ENCODE results near the gene EZH2. TPM values are rescaled to one million over a fixed set of nuclear protein-coding genes. Genes with fewer than 3 reads are reported as not detected.

The EZH2 gene
- polyA plus RNA-seq, 3 donors = 1.8 to 2.9 (median 2.0) TPM

GRCh38 chr7:148906707-148907498 lies 22.8 kb upstream of the EZH2 start:
- no peak overlapping the region for H3K27ac ChIP-seq (ENCODE audit: low read depth, low read length)
- WGBS, 3 donors = 79 to 84% (median 83%) methylated on average over 9 of the region's 9 CpGs

GRCh38 chr7:148905093-148905666 lies 21.1 kb upstream of the EZH2 start:
- WGBS, 3 donors = 44 to 56% (median 51%) methylated on average over 6 of the region's 6 CpGs
- H3K27ac ChIP-seq (ENCODE audit: low read depth, low read length) = no peak overlapping the region

GRCh38 chr7:148903504-148903903 lies 19.4 kb upstream of the EZH2 start:
- WGBS, 3 donors = 96 to 100% (median 100%) methylated on average over 1 of the region's 1 CpG
- H3K27ac ChIP-seq (ENCODE audit: low read depth, low read length) = no peak overlapping the region

- WGBS, 3 donors = 80 to 91% (median 89%) methylated on average over 3 of the region's 3 CpGs
- no peak overlapping the region for H3K27ac ChIP-seq (ENCODE audit: low read depth, low read length)
Observed at GRCh38 chr7:148901178-148901577, 17.1 kb upstream of the EZH2 start.

- WGBS, 3 donors = 24 to 54% (median 41%) methylated on average over 6 of the region's 6 CpGs
- H3K27ac ChIP-seq (ENCODE audit: low read depth, low read length) = no peak overlapping the region
Observed at GRCh38 chr7:148898845-148899484, 14.9 kb upstream of the EZH2 start.

GRCh38 chr7:148894591-148894990 lies 10.5 kb upstream of the EZH2 start:
- no peak overlapping the region for H3K27ac ChIP-seq (ENCODE audit: low read depth, low read length)
- 56 to 64% (median 62%) methylated on average over 2 of the region's 2 CpGs for WGBS, 3 donors

GRCh38 chr7:148893071-148893470 lies 9.0 kb upstream of the EZH2 start:
- H3K27ac ChIP-seq (ENCODE audit: low read depth, low read length) = no peak overlapping the region
- WGBS, 3 donors = 89 to 95% (median 95%) methylated on average over 2 of the region's 2 CpGs

GRCh38 chr7:148888300-148888699 lies 4.2 kb upstream of the EZH2 start:
- 91 to 93% (median 92%) methylated on average over 7 of the region's 7 CpGs for WGBS, 3 donors
- H3K27ac ChIP-seq (ENCODE audit: low read depth, low read length) = no peak overlapping the region

GRCh38 chr7:148886844-148887243 lies 2.8 kb upstream of the EZH2 start:
- 83 to 93% (median 91%) methylated on average over 4 of the region's 4 CpGs for WGBS, 3 donors
- H3K27ac ChIP-seq (ENCODE audit: low read depth, low read length) = no peak overlapping the region

GRCh38 chr7:148884299-148885022 lies 370 bp upstream of the EZH2 start:
- 0 to 1% (median 0%) methylated on average over 70 to 101 of the region's 101 CpGs for WGBS, 3 donors
- H3K27ac ChIP-seq (ENCODE audit: low read depth, low read length) = peak overlapping the region; percentile 97

- 0 to 1% (median 1%) methylated on average over 52 to 88 of the region's 88 CpGs for WGBS, 3 donors
- no peak overlapping the region for H3K27ac ChIP-seq (ENCODE audit: low read depth, low read length)
Observed at GRCh38 chr7:148883266-148884048, 634 bp downstream of the EZH2 start.

GRCh38 chr7:148882841-148883265 lies 1.2 kb downstream of the EZH2 start:
- no peak overlapping the region for H3K27ac ChIP-seq (ENCODE audit: low read depth, low read length)
- 0 to 2% (median 0%) methylated on average over 12 of the region's 12 CpGs for WGBS, 3 donors

- WGBS, 3 donors = 38 to 49% (median 44%) methylated on average over 5 of the region's 5 CpGs
- no peak overlapping the region for H3K27ac ChIP-seq (ENCODE audit: low read depth, low read length)
Observed at GRCh38 chr7:148882192-148882591, 1.9 kb downstream of the EZH2 start.

- H3K27ac ChIP-seq (ENCODE audit: low read depth, low read length) = no peak overlapping the region
- 88 to 92% (median 92%) methylated on average over 2 of the region's 2 CpGs for WGBS, 3 donors
Observed at GRCh38 chr7:148878317-148878716, 5.8 kb downstream of the EZH2 start.

GRCh38 chr7:148877517-148877916 lies 6.6 kb downstream of the EZH2 start:
- H3K27ac ChIP-seq (ENCODE audit: low read depth, low read length) = no peak overlapping the region
- WGBS, 3 donors = 43 to 91% (median 87%) methylated on average over 1 of the region's 1 CpG

GRCh38 chr7:148872188-148872587 lies 11.9 kb downstream of the EZH2 start:
- no peak overlapping the region for H3K27ac ChIP-seq (ENCODE audit: low read depth, low read length)

- WGBS, 3 donors = 89 to 99% (median 99%) methylated on average over 5 of the region's 5 CpGs
- H3K27ac ChIP-seq (ENCODE audit: low read depth, low read length) = no peak overlapping the region
Observed at GRCh38 chr7:148871551-148871950, 12.5 kb downstream of the EZH2 start.

GRCh38 chr7:148871030-148871429 lies 13.1 kb downstream of the EZH2 start:
- no peak overlapping the region for H3K27ac ChIP-seq (ENCODE audit: low read depth, low read length)
- WGBS, 3 donors = 88 to 98% (median 91%) methylated on average over 3 of the region's 3 CpGs
